Measurements from ENCODE around the gene SKAP2.

Gene SKAP2

GRCh38 chr7:26700386-26700785 is 164.0 kb downstream of the SKAP2 start:
- no peaks in the 10 kb centered on the region for H3K36me3 ChIP-seq
- no peaks in the 10 kb centered on the region for H3K27me3 ChIP-seq
- no peaks in the 10 kb centered on the region for H3K9me3 ChIP-seq
- H3K4me3 ChIP-seq: no peak overlapping the region
- H3K4me1 ChIP-seq: peaks cover 0 to 16% (median 5%) of the 10 kb centered on the region in 4 donors
- no peak overlapping the region for H3K27ac ChIP-seq
- DNase-seq: no peak
- no peak for TF ChIP-seq CTCF (IDR thresholded peaks at IDR 0.05)
- intact Hi-C loops (cut with DNase I; ENCODE audit: low total_unique reads): no loop called here

GRCh38 chr7:26699766-26700165 is 164.6 kb downstream of the SKAP2 start:
- Histone ChIP-seq H3K4me3 (no peak overlapping the region), H3K36me3 (no peaks in the 10 kb centered on the region), H3K9me3 (no peaks in the 10 kb centered on the region), H3K4me1 (peaks cover 0 to 9% (median 2%) of the 10 kb centered on the region in 4 donors), H3K27me3 (no peaks in the 10 kb centered on the region), H3K27ac (no peak overlapping the region)
- intact Hi-C loops (cut with DNase I; ENCODE audit: low total_unique reads): no loop called here
- no peak for TF ChIP-seq CTCF (IDR thresholded peaks at IDR 0.05)
- DNase-seq: no peak

GRCh38 chr7:26698806-26699205 is 165.6 kb downstream of the SKAP2 start:
- Histone ChIP-seq H3K4me1 (no peaks in the 10 kb centered on the region), H3K36me3 (no peaks in the 10 kb centered on the region), H3K9me3 (no peaks in the 10 kb centered on the region), H3K27me3 (no peaks in the 10 kb centered on the region), H3K4me3 (no peak overlapping the region), H3K27ac (no peak overlapping the region)
- DNase-seq: no peak
- intact Hi-C loops (cut with DNase I; ENCODE audit: low total_unique reads): no loop called here
- TF ChIP-seq CTCF (IDR thresholded peaks at IDR 0.05): no peak

GRCh38 chr7:26698194-26698593 is 166.2 kb downstream of the SKAP2 start:
- no peaks in the 10 kb centered on the region for H3K36me3 ChIP-seq
- no peak for DNase-seq
- H3K27ac ChIP-seq: no peak overlapping the region
- no peak overlapping the region for H3K4me3 ChIP-seq
- no peaks in the 10 kb centered on the region for H3K27me3 ChIP-seq
- no peaks in the 10 kb centered on the region for H3K9me3 ChIP-seq
- no peak for TF ChIP-seq CTCF (IDR thresholded peaks at IDR 0.05)
- intact Hi-C loops (cut with DNase I; ENCODE audit: low total_unique reads): no loop called here
- no peaks in the 10 kb centered on the region for H3K4me1 ChIP-seq

- no peak for TF ChIP-seq CTCF (IDR thresholded peaks at IDR 0.05)
- H3K27me3 ChIP-seq: no peaks in the 10 kb centered on the region
- no peak for DNase-seq
- H3K9me3 ChIP-seq: no peaks in the 10 kb centered on the region
- no peaks in the 10 kb centered on the region for H3K4me1 ChIP-seq
- H3K36me3 ChIP-seq: no peaks in the 10 kb centered on the region
- intact Hi-C loops (cut with DNase I; ENCODE audit: low total_unique reads): no loop called here
- H3K27ac ChIP-seq: no peak overlapping the region
- H3K4me3 ChIP-seq: no peak overlapping the region
Observed at GRCh38 chr7:26696978-26697377, 167.4 kb downstream of the SKAP2 start.

GRCh38 chr7:26696161-26696560 is 168.2 kb downstream of the SKAP2 start:
- Histone ChIP-seq H3K4me1 (no peaks in the 10 kb centered on the region), H3K27me3 (no peaks in the 10 kb centered on the region), H3K4me3 (no peak overlapping the region), H3K27ac (no peak overlapping the region), H3K36me3 (no peaks in the 10 kb centered on the region), H3K9me3 (no peaks in the 10 kb centered on the region)
- DNase-seq: no peak
- no peak for TF ChIP-seq CTCF (IDR thresholded peaks at IDR 0.05)
- intact Hi-C loops (cut with DNase I; ENCODE audit: low total_unique reads): no loop called here
